T-helper 2 cell treated with Interferon-gamma antibody and Interleukin-4, amounts not matched to agents 5 μg/mL and 100 μg/mL, for 36 hours (primary cell): ENCODE data around the gene NRSN1.

Experiments used
- DNase-seq: peaks from one replicate; pipeline ENCODE4 v3.0.0; 2021; ENCODE audit warnings: low spot score
- H3K27ac Mint-ChIP-seq: one replicate; pipeline ENCODE4 v1.8.0; 2021; ENCODE audit warnings: mild to moderate bottlenecking, mixed read lengths
- H3K27me3 Mint-ChIP-seq: one replicate; pipeline ENCODE4 v1.8.0; 2021; ENCODE audit warnings: low read depth, mixed read lengths
- H3K36me3 Mint-ChIP-seq: one replicate; pipeline ENCODE4 v1.8.0; 2021; ENCODE audit warnings: low read depth, mixed read lengths
- H3K4me1 Mint-ChIP-seq: one replicate; pipeline ENCODE4 v1.8.0; 2021; ENCODE audit warnings: low read depth, mixed read lengths
- H3K4me3 Mint-ChIP-seq: one replicate; pipeline ENCODE4 v1.8.0; 2022; ENCODE audit warnings: mild to moderate bottlenecking, moderate library complexity, mixed read lengths
- H3K9me3 Mint-ChIP-seq: one replicate; pipeline ENCODE4 v1.8.0; 2021; ENCODE audit warnings: mixed read lengths

The NRSN1 gene, protein sequence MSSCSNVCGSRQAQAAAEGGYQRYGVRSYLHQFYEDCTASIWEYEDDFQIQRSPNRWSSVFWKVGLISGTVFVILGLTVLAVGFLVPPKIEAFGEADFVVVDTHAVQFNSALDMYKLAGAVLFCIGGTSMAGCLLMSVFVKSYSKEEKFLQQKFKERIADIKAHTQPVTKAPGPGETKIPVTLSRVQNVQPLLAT

DNA sequence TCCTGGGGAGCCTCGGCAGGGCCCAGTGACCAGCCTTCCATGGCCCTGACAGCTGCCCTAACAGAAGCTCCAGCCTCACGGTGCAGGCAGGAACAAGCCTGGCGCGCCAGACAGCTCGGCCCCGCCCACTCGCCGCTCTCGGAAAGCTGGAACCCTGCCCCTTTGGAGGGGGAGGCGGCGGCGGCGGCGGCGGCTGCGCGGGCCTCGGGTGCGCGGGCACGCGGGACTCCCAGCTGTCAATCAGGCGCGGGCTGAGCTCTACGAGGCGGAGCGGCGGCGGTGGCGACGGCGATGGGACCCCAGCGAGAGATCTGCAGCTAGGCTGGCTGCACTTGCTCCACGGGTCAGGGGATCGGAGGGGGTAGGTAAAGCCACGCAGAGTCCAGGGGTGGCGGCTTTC is at the start of gene NRSN1:
TSS of gene NRSN1 (plus strand) at position 236 of the 400 bp plus-strand sequence. CDS start 8,113 bp downstream, outside the sequence.
- no peaks in the 10 kb centered on the region for H3K9me3 Mint-ChIP-seq
- H3K4me3 Mint-ChIP-seq: no peak within 1 kb of the TSS
- H3K4me1 Mint-ChIP-seq: no peaks in the 10 kb centered on the region

DNA sequence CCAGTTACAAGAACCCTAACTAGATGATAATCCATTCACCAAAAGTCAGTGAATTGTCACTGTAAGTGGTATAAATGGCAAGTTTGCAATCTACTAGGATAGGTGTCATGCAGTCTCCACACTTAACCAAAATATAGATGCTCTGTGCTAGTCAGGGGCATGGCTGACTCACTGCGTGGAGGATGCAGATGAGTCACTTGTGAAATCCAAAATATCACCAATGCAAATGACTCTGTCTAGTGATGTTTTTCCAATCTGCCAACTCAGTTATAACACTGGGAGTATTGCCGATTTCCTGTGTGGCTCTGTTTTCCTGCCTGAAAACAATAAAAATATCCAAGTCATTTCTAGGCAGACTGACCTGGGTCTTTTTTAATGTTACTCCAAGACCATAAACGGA is 47.8 kb upstream of the NRSN1 start:
- H3K27me3 Mint-ChIP-seq: no peaks in the 10 kb centered on the region
- no peaks in the 10 kb centered on the region for H3K9me3 Mint-ChIP-seq
- H3K36me3 Mint-ChIP-seq: no peaks in the 10 kb centered on the region
- no peak for DNase-seq
- H3K4me3 Mint-ChIP-seq: no peak overlapping the region
- no peaks in the 10 kb centered on the region for H3K4me1 Mint-ChIP-seq
- H3K27ac Mint-ChIP-seq: no peak overlapping the region

More for the DNA sequence above, at the start of gene NRSN1:
- DNase-seq: no peak
- H3K27me3 Mint-ChIP-seq: peaks cover 3% of the 10 kb centered on the region
- no peak within 1 kb of the TSS for H3K27ac Mint-ChIP-seq
- H3K36me3 Mint-ChIP-seq: no peaks in the 10 kb centered on the region

DNA sequence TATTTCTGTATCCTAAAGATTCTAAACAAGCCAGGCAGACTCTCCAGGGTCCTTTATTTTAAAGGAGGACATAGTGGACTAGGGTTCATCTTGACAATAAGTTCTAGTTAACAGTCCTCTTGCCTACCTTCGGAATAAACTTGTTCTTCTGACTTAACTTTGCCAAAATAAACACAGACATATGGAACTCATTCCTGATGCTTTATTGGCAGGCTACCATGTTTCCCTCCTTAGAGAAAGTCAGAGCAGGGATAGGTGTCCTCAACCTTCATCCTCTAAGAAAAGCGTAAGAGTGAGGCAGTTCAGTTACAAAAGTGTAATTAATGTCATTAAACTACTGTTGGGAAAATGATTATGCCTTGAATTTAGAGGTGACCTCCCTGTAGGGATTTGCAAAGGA is 46.9 kb upstream of the NRSN1 start:
- no peaks in the 10 kb centered on the region for H3K27me3 Mint-ChIP-seq
- no peaks in the 10 kb centered on the region for H3K4me1 Mint-ChIP-seq
- no peaks in the 10 kb centered on the region for H3K9me3 Mint-ChIP-seq
- no peak for DNase-seq
- H3K27ac Mint-ChIP-seq: no peak overlapping the region
- no peaks in the 10 kb centered on the region for H3K36me3 Mint-ChIP-seq
- H3K4me3 Mint-ChIP-seq: no peak overlapping the region

DNA sequence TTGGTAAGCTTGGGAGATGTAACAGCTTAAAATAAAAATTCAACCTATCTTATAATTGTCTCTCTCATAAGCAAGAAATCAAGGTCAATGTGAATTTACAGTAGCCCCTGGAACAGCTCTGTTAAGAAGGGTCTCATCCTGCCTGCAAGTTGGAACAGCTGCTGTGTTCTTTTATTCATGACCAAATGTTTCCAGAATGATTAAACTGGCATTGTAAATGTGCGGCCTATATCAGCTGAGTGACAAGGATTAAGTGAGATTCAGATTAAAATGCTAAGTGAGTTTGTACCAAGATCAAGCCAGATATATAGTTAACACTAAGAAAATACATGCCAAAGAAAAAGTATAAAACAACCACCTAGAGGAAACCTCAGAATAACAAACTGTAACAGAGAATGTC is 45.3 kb upstream of the NRSN1 start:
- no peak overlapping the region for H3K27ac Mint-ChIP-seq
- no peaks in the 10 kb centered on the region for H3K4me1 Mint-ChIP-seq
- H3K4me3 Mint-ChIP-seq: no peak overlapping the region
- H3K36me3 Mint-ChIP-seq: no peaks in the 10 kb centered on the region
- no peaks in the 10 kb centered on the region for H3K27me3 Mint-ChIP-seq
- H3K9me3 Mint-ChIP-seq: no peaks in the 10 kb centered on the region
- DNase-seq: no peak

DNA sequence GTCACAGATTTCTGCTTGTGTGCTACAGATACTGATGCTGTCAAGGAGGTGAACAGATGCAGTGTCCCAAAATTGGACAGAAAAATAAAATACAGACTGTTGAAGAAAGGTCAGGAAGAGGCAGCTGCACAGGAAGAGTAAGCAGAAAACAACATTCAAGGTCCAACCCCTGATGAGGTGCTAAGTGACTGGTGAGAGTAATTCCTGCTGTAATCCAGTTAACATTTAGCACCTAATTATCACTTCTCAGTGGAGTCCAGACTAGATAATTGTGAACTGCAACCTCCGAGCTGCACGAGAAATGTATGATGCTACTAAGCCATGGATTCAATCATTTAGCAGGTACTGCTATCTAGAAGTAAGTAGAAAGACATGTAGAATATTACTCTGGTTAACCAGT is 36.3 kb upstream of the NRSN1 start:
- H3K4me1 Mint-ChIP-seq: no peaks in the 10 kb centered on the region
- no peak for DNase-seq
- no peak overlapping the region for H3K27ac Mint-ChIP-seq
- no peaks in the 10 kb centered on the region for H3K27me3 Mint-ChIP-seq
- no peak overlapping the region for H3K4me3 Mint-ChIP-seq
- H3K9me3 Mint-ChIP-seq: no peaks in the 10 kb centered on the region
- H3K36me3 Mint-ChIP-seq: no peaks in the 10 kb centered on the region

DNA sequence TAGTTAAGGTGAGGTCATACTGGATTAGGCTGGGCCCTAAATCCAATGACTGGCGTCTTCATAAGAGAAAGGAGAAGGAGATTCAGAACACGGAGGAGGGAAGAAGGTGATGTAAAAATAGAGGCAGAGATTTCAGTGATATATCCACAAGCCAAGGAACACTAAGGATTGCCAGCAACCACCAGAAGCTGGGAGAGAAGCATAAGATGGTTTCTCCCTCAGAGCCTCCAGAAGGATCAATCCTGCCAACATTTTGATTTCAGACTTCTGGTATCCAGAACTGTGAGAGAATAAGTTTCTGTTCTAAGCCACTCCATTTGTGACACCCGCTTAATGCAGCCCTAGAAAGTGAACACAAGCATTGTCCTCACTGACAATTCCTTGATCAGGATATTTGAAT is 33.6 kb upstream of the NRSN1 start:
- Mint-ChIP-seq H3K4me1 (no peaks in the 10 kb centered on the region), H3K9me3 (no peaks in the 10 kb centered on the region), H3K36me3 (no peaks in the 10 kb centered on the region), H3K4me3 (no peak overlapping the region), H3K27ac (no peak overlapping the region), H3K27me3 (no peaks in the 10 kb centered on the region)
- DNase-seq: no peak

DNA sequence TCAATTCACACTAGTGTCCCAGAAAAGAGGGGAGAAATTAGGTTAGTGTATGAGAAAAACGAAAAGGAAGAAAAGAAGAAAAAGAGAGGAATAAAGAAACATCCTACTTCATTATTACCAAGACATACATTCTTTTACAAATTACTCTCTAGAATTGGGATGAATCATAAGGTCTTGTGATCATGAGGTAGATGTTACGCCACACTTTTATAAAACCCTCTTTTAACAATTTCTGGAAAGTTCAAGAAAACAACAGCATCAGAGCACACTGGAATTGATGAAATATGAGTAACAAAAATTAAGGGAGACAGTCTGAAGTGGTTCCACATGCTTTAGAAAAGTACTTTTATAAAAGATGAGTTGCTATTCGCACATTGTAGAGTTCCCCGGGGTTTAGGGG is 32.6 kb upstream of the NRSN1 start:
- no peaks in the 10 kb centered on the region for H3K4me1 Mint-ChIP-seq
- H3K27me3 Mint-ChIP-seq: no peaks in the 10 kb centered on the region
- H3K9me3 Mint-ChIP-seq: no peaks in the 10 kb centered on the region
- H3K4me3 Mint-ChIP-seq: no peak overlapping the region
- no peaks in the 10 kb centered on the region for H3K36me3 Mint-ChIP-seq
- no peak for DNase-seq
- H3K27ac Mint-ChIP-seq: no peak overlapping the region

DNA sequence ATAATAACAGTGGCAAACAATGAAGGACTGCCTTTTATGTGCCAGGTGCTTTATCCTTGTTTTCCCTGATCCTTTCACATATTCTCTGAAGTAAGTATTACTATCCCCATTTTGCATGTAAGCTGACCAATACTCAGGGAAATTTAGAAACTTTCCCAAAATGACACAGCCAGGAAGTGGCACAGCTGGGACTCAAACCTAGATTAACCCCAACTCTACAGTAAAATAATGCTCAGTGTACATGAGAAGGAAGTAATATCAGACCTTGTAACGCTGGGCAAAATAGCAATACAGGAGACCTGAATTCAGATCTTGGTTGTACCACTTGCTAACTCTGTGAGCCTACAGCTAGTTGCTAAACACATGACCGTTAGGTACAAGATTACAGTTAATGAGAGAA is 26.8 kb upstream of the NRSN1 start:
- no peaks in the 10 kb centered on the region for H3K4me1 Mint-ChIP-seq
- no peaks in the 10 kb centered on the region for H3K36me3 Mint-ChIP-seq
- H3K27me3 Mint-ChIP-seq: no peaks in the 10 kb centered on the region
- no peak overlapping the region for H3K27ac Mint-ChIP-seq
- no peak overlapping the region for H3K4me3 Mint-ChIP-seq
- H3K9me3 Mint-ChIP-seq: no peaks in the 10 kb centered on the region
- no peak for DNase-seq

DNA sequence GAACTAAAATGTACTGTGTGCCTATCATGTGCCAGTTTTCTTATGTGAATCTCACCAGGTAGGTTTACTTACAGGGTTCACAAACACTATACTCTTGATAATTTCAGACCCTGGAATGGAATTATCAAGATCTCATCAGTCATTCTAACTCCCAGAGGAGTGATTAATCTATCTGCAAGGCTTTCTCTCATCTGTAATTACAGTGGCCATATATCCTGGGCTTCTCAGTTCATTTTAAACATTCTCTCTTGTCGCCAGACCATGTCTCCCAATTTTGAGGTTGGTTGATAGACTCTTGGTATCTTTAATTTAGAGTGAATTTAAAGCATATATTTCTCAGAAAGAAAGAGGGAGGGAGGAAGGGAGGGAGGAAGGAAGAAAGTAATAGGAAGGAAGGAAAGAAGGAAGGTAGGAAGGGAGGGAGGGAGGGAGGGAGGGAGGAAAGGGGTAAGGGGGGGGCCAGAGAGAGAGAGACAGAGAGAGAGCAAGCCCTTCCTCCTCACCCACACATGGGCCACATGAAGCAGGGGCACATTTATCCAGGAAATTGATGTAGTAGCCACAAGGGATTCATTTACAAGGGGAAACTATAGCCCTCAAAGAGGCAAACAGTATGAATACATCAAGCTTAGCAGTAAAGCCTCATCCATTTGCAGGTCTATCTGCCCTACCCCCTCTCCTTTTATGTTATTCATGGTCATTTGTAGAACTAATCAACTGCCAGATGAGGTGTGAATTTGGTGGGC is 25.8 kb upstream of the NRSN1 start:
- Mint-ChIP-seq H3K27ac (no peak overlapping the region), H3K9me3 (no peaks in the 10 kb centered on the region), H3K4me1 (no peaks in the 10 kb centered on the region), H3K27me3 (no peaks in the 10 kb centered on the region), H3K36me3 (no peaks in the 10 kb centered on the region), H3K4me3 (no peak overlapping the region)
- DNase-seq: no peak

DNA sequence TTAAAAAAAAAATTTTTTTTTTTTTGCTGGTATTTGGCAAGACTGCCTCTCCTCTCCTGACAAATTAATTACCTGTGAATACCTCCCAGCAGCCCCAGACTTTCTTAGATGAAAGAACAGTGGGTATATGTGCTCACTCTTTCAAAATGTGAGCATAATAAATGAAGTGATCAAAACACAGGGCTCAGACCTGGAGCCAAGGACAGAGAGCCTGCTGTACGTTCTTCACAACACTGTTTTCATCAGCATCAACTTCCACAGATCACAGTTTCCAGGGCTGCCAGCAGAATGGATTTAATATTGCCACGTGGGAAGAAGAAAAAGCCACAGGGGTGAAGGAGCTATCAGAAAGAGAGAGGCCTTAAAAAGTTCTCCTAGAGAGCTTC is 25.3 kb upstream of the NRSN1 start:
- H3K36me3 Mint-ChIP-seq: no peaks in the 10 kb centered on the region
- H3K9me3 Mint-ChIP-seq: no peaks in the 10 kb centered on the region

DNA sequence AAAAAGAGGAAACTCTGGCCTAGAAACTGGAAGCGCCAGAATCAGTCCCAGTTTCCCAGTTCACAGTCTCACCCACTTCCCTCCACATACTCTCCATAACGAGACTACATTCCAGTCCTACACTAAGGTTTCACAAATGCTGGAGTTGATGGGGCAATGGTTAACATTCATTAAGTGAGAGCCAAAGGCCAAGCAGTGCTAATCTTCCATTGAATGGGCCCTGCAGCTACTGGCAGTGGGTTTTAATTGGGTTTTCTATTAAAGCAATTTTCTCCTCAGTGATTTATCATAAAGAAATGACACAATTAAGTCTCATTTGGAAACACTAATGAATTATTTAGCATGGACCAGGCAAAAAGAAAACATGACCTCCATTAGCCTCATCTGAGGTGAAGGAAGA is 20.8 kb upstream of the NRSN1 start:
- Mint-ChIP-seq H3K4me3 (no peak overlapping the region), H3K27ac (no peak overlapping the region), H3K4me1 (no peaks in the 10 kb centered on the region), H3K9me3 (no peaks in the 10 kb centered on the region), H3K36me3 (no peaks in the 10 kb centered on the region), H3K27me3 (no peaks in the 10 kb centered on the region)
- no peak for DNase-seq

More for the DNA sequence above, 25.3 kb upstream of the NRSN1 start:
- DNase-seq: no peak
- Mint-ChIP-seq H3K27me3 (no peaks in the 10 kb centered on the region), H3K4me3 (no peak overlapping the region), H3K4me1 (no peaks in the 10 kb centered on the region), H3K27ac (no peak overlapping the region)

DNA sequence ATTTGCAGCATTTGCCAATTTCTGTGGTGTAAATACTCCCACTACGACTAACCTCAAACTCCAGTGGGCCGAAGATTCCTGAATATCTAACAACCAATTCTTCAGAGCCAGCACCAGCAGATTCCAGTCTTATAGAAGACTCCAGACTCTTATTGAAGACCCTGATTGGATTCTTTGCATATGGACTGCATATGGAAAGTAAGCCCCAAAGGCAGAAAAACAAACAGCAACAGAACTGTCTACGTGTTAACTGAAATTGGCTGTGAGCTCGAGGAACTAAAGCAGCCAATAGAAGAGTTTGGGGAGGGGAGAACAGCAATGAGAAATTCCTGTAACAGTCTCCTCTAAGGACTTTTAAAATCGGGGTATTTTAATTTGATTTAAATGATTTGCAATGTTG is 19.7 kb upstream of the NRSN1 start:
- Mint-ChIP-seq H3K27ac (no peak overlapping the region), H3K4me1 (no peaks in the 10 kb centered on the region), H3K27me3 (no peaks in the 10 kb centered on the region), H3K4me3 (no peak overlapping the region), H3K36me3 (no peaks in the 10 kb centered on the region), H3K9me3 (no peaks in the 10 kb centered on the region)
- DNase-seq: no peak

DNA sequence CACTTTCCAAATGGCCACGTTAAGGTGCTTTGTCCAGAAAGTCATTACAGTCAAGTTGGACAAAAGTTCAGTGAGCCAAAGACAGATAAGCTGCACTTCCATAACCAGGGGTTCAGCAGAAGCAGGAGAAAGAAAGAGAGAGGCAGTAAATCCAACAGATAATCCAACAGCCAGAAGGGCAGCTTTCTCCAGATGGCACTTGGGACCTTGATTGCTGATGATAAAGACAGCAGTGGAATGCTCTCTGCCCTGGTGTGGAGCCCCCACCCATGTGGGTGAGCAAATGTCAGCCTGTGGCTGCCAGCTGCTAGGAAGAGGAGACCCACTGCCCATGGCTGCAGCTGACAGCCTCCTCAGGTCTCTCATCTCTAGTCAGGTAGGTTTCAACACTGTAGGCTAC is 18.7 kb upstream of the NRSN1 start:
- no peaks in the 10 kb centered on the region for H3K27me3 Mint-ChIP-seq
- no peaks in the 10 kb centered on the region for H3K36me3 Mint-ChIP-seq
- no peaks in the 10 kb centered on the region for H3K4me1 Mint-ChIP-seq

DNA sequence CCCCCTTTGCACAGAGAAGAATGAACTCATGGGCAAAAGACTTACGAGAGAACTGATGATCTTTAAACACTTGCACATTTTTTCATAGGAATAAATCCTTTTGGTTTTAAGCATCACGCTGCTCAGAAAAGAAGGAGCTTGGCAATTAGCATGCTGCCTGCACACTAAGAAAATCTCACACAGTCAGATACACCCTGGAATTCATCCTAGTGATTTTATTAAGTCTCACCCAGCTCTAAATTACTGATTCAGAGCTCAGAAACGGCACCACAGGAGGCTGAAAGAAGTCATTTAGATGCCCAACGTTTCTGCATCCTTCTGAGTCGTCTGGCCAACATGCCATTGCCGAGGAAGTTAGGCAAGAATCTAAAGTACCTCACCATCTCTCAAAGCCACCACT is 18.0 kb upstream of the NRSN1 start:
- Mint-ChIP-seq H3K4me1 (no peaks in the 10 kb centered on the region), H3K27ac (no peak overlapping the region), H3K36me3 (no peaks in the 10 kb centered on the region), H3K27me3 (no peaks in the 10 kb centered on the region), H3K4me3 (no peak overlapping the region), H3K9me3 (no peaks in the 10 kb centered on the region)
- no peak for DNase-seq

More for the DNA sequence above, 18.7 kb upstream of the NRSN1 start:
- no peak for DNase-seq
- Mint-ChIP-seq H3K9me3 (no peaks in the 10 kb centered on the region), H3K4me3 (no peak overlapping the region), H3K27ac (no peak overlapping the region)

DNA sequence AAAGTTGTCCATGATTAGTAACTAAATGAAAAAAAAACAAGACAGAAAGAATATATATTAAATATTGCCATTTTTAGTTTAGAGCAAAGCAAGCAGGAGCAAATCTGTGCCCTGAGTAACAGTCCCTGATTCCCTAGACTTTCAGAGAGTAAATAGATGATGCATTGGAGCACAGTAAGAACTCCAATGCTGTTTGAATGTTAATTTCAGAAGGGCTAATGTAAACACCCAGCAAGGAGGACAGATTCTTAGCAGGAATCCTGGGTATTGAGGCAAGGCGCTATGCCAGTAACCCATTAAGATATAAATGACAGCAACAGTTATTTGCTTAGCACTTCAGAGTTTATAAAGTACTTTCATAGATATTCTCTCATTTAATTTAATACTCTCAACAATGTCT is 15.6 kb upstream of the NRSN1 start:
- no peaks in the 10 kb centered on the region for H3K36me3 Mint-ChIP-seq
- no peaks in the 10 kb centered on the region for H3K27me3 Mint-ChIP-seq
- H3K4me3 Mint-ChIP-seq: no peak overlapping the region
- H3K9me3 Mint-ChIP-seq: no peaks in the 10 kb centered on the region
- DNase-seq: no peak
- H3K4me1 Mint-ChIP-seq: no peaks in the 10 kb centered on the region
- no peak overlapping the region for H3K27ac Mint-ChIP-seq
